NCI-H748 (cell line): ENCODE measurements around the gene SLC25A3.
A peak's percentile ranks its signal among the peaks of the same experiment; 100 is the strongest.
"Not testable (repeated sequence)": the region's sequence is repeated elsewhere in the genome, so short reads cannot be mapped to it uniquely, and the experiment has no call there.

ENCODE experiments used
- DNase-seq: peaks from one replicate; lab custom pipeline; 2025; ENCODE audit not compliant: unreplicated experiment; lab: John Stamatoyannopoulos, UW

Gene SLC25A3

DNA sequence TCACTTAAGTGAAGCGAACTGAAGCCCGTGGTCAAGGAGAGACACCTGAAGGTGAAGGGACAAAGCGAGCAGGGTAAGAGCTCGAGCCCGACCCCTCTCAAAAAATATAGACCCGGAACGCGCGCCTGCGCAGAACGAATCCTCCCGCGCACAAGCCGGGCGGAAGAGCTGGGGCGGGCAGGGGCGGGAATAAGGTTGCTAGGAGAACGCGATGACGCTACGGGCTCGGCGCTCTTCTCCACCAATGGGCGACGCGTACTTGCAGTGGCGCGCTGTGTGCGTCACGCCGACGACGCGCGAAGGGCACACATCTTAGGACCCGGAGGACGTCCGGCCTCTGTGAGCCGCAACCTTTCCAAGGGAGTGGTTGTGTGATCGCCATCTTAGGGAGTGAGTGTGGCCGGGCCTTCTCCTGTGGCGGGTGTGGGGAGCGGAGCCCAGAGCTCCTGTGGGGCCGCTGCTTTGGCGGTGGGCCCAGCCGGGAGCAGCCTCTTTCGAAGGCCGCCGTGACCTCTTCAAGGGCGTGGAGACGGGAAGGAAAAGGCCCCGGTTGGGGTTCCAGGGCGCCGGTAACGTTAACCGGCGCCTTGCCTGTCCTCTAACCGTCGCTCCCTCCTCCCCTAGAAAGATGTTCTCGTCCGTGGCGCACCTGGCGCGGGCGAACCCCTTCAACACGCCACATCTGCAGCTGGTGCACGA lies at the start of gene SLC25A3:
Gene SLC25A3, plus strand, starts transcription at position 336 of the 699 bp plus-strand sequence. Its CDS starts 293 bp downstream, at position 629.
- peak; percentile 99 for DNase-seq

DNA sequence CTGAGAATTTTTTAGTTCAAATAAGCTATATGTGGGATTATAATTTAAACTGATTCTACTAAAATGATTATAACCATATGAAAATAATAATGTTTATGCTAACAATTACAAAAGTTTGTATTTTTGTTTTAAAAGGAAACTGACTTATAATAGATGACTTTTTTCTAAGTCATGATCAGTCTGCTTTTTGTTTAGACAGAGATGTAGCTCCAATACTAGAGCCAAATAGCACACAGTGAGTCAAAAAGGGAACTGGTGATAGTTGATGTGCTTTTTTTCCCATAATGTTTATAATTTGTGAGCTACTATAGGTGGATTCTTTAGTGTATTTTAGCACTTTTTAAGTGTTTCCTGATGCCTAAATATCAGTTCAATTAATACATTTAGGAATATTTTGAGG lies 49.8 kb upstream of the SLC25A3 start:
- DNase-seq, result no peak

DNA sequence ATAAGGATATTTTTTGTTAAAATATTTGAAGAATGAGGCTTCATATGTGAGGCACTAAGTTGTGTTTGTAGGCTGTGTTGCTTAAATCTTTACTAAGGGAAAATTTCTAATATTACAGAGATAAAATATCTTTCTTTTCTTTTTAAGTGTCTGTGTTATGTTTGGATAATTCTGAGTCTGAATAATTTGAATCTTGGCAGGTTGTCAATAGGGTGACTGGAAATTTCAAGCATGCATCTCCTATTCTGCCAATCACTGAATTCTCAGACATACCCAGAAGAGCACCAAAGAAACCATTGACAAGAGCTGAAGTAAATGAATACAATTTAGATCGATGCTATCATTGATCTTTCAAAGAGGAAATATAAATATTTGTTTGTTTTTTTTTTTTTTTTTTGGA lies 48.7 kb upstream of the SLC25A3 start:
- DNase-seq, result no peak

DNA sequence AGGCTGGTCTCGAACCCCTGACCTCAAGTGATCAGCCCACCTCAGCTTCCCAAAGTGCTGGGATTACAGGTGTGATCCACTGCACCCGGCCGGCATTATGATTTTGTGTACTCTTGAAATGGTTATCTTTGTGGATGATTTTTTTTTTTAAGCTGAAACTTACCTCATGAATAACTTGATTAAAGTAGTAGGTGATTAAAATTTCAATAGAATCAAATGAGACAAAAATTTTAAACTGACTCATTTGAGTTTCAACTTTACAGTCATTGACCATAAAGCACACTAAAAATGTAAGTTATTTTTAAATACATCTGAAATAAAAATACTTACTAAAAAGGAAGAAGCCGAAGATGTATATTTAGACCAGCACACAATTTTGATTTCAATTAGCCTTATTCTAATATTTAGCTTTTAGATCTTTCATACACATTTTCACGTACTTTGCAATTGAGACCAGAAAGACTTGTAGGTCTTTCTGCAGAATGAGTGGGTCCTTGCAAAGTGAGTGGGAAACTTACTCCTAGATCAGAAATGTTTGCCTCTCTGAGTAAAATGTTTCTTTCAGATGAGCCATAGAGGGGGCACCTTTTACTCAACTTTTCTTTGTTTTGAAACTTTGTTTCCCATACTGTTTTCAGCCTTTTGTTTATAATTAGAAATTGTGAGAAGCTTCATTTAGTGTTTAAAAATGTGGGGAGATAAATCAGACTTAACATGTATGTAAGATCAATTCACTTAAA lies 43.9 kb upstream of the SLC25A3 start:
- DNase-seq, result no peak

DNA sequence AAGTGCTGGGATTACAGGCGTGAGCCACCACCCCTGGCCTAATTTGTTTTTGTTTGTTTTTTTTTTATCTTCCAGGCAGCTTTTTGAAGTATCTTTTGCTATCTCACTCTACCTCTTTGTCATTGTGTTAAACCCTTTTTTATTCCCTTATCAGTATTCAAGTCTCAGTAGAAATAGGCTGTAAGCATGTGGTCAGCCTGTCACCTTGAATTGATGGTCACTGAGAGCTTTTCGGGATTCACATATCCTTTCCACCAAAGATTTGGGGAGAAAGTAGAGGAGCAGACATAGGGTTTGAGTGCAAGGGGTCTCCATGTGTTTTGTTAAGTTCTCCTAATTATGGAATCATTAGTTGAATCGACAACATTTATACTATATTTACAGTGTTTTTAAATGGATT lies 41.7 kb upstream of the SLC25A3 start:
- DNase-seq, result no peak

DNA sequence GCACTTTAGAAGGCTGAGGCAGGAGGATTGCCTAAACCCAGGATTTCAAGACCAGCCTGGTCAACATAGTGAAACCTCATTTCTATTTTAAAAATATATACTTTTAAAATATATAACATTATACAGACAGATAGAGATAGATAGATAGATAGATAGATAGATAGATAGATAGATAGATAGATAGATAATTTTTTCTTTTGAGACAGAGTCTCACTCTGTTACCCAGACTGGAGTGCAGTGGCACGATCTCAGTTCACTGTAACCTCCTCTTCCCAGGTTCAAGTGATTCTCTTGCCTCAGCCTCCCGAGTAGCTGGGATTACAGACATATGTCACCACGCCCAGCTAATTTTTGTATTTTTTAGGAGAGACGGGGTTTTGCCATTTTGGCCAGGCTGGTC lies 35.4 kb upstream of the SLC25A3 start:
- DNase-seq, result not testable (repeated sequence)

DNA sequence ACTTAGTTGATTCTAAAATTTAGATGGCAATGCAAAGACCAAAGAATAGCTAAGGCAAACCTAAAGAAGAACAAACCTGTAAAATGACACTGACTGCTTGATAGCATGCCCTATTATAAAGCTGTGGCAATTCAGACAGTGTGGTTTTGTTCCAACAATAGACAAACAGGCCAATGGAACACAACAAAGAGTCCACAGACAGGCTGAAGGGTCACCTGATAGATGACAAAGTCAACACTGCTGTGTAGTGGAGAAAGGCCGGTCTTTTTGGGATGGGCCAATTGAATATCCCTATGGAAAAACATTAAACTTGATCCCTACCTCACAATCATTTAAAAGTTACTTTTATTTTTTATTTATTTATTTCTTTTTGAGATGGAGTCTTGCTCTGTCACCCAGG lies 33.8 kb upstream of the SLC25A3 start:
- DNase-seq, result peak; percentile 52

DNA sequence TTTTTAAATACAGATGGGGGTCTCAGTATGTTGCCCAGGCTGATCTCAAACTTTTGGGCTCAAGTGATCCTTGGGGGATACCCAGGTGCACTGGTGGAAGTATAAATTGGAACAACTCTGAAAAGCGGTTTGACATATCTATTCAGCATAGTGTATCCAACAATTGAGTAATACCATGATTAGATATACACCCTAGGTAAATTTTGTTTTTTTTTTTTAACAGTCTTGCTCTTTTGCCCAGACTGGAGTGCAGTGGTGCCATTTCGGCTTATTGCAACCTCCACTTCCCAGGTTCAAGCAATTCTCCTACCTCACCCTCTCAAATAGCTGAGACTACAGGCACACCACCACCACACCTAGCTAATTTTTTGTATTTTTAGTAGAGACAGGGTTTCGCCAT lies 31.6 kb upstream of the SLC25A3 start:
- DNase-seq, result no peak

DNA sequence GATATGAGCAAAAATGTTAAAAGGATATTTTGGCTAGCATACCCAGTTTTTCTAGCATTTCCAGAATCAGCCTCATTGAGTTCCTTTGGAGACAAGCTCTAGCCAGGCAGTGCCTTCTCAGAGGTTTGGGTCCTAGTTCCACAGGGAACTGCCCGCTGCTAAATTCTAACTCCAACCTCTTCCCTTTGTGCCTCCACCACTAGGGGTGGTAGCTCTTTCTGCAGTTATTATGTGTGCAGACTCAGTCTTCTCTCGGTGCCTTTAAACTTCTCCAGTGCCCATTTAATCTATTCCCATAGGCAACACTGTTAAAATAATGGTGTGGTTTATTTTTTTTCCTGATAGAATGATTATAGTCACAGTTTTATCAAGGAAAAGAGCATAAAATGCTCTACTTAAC lies 21.5 kb upstream of the SLC25A3 start:
- DNase-seq, result no peak

DNA sequence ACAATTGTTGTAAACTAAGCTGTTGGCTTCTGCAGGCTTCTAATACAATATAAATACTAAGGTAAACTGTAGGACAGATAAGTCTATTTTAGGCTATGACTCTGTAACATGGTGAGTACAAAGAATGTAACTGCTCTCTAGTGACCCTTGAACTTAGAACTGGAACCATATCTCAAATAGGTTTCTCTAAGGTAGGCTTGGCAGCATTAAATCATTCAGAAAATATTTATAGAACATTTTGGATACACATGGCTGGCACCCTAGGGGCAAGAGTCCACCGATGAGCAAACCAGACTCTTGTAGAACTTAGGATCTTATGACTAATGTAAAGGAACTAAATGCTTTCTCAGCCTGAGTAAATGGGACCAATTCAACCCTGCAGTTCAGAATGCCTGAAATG lies 19.4 kb upstream of the SLC25A3 start:
- DNase-seq, result no peak

DNA sequence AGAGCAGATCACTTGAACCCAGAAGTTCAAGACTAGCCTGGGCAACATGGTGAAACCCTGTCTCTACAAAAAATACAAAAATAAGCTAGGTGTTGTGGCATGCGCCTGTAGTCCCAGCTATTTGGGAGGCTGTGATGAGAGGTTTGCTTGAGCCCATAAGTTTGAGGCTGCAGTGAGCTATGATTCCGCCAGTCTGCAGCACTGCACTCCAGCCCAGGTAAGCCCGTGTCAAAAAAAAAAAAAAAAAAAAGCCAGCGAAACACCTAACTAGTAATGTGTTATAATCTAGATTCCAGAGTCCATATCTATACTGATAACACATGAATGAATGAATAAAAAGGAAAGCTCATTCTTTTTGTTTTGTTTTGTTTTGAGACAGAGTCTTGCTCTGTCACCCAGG lies 18.5 kb upstream of the SLC25A3 start:
- no peak for DNase-seq

DNA sequence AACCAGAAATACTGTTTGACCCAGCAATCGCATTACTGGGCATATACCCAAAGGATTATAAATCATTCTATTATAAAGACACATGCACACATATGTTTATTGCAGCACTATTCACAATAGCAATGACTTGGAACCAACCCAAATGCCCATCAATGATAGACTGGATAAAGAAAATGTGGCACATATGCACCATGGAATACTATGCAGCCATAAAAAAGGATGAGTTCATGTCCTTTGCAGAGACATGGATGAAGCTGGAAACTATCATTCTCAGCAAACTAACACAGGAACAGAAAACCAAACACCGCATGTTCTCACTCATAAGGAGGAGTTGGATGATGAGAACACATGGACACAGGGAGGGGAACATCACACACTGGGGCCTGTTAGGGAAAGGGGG lies 16.7 kb upstream of the SLC25A3 start:
- DNase-seq, result not testable (repeated sequence)

DNA sequence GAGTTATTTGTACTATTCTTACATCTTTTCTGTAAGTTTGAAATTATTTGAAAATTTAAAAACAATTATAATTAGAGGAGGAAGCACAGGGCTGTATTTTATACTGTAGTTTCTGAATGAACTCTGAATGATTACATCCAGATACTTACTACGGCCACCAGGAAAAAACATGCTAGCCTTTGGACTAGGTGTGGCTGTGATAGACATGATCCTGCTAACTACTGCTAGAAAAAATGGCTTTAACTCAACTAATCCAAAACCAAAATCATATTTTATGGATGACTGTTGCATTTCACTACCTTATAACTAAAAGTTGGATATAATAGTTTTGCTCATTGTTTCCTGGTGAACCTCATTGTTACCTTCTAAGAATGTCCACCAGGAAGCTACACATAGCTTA lies 15.1 kb upstream of the SLC25A3 start:
- DNase-seq, result no peak

DNA sequence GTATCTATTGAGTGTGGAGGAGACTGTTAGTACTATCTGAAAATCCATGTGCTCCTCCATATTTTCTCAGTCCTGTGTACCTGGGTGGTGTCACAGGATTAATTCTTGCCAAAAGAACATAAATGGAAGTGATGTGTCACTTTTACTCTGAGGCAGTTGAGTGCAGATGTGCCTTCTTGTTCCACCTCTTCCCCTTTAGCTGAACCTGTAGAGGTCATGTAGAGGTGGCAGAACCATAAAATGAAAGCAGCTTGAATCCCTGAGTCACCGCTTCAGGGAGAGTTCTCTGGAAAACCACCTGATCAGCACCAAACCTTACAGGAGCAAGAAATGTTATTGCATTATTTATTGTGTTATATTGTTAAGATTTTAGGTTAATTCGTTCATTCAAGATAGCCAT lies 14.7 kb upstream of the SLC25A3 start:
- DNase-seq, result no peak

DNA sequence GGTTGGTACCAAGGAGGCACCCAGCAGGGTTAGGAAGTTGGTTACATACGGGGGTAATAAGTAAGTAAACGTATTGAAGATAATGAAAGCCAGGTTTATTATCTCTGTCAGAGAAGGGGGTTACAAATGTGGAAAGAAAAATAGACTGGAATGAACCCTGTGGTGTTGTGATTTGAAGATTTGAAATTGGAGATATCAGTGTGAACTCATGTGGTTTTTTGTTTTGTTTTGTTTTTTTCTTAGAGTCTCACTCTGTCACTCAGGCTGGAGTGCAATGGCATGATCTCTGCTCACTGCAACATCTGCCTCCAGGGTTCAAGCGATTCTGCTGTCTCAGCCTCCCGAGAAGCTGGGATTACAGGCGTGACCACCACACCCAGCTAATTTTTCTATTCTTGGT lies 14.1 kb upstream of the SLC25A3 start:
- no peak for DNase-seq

DNA sequence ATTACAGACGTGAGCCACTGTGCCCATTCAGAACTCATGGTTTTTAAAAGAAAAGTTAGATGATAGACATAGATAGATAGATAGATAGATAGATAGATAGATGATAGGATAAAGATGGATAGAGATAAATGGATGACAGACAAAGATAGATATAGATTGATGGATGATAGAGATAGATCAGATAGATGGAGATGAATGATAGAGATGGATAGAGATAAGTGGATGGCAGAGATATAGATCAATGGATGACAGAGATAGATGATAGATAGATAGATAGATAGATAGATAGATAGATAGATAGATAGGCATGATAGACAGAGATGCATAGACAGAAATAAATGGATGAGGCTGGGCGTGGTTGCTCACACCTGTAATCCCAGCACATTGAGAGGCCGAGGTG lies 13.7 kb upstream of the SLC25A3 start:
- no peak for DNase-seq

DNA sequence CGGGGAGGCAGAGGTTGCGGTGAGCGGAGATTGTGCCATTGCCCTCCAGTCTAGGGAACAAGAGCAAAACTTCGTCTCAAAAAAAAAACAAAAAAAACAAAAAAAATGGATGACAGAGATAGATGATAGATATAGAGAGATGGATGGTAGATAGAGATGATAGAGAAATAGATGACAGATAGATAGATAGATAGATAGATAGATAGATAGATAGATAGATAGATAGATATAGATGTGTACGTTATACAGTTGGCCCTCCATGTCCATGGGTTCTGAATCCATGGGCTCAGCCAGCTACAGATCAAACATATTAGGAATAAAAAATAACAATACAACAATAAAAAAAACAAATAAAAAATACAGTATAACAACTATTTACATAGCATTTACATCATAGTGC lies 12.8 kb upstream of the SLC25A3 start:
- no peak for DNase-seq

DNA sequence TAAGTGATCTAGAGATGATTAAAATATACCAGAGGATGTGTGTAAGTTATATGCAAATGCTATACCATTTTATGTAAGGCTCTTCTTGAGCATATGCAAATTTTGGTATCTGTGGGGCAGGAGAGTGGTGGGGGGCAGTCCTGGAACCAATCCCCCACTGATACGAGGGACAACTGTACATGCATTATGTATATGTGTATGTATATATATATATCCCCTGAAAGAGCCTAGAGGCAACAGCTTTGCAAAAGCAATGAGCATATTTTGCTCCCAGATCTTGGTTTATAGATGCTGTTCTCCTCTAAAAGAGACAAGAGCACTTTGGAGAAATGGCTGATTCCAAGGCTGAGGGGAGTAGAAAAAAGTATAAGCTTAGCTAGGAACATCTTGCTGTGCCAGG lies 12.4 kb upstream of the SLC25A3 start:
- DNase-seq, result no peak

DNA sequence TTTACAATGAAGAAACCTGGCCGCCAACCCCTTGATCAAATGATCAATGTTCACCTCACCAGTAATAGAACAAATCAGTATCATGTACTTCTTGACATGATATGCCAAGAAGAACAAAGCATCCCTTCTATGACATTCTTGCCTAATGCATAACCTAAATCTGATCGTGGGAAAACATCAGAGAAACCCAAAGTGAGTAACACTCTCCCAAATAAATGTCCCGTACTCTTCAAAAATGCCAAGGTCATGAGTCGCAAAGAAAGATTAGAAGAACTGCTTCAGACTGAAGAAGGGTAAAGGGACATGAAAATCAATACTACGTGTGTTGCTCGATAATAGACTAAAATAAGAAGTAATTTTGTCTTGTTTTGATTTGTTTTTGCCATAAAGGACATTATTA lies 11.4 kb upstream of the SLC25A3 start:
- DNase-seq, result no peak

DNA sequence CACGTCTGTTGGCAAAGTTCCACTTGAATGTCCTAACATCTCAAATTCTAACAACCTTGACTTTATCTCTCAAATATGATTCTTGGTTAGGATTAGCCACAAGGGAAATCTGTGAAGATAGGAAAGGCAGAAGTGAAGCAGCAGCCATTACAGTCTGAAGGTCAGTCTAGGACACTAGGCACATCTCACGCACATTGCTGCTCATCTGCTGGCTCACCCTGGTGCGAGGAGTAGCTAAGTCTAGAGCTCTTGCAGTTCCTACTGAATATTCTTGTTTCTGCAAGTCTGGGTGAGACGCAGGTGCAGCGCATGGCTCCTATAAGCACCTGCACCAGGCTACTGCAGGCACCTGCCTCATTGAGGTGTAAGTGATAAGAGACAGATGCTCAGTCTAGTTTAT lies 6.4 kb upstream of the SLC25A3 start:
- peak; percentile 17 for DNase-seq

DNA sequence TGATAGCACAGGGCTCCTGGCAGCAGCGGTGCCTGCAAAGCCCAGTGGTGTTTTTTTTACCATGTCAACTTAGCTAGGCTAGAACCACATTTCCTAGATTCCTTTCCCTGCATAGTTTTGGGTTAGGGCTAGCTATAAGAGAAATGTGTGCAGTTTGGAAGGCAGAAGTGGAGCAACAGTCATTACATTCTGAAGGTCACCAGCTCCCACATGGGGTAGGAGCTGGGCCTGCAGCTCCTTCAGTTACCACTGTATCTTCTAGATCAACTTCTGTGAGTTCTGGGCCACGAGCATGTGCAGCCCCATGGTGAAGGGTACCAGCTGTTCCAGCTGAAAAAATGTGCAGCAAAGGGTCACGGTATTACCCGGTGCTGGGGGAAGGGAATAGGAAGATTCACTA lies 2.3 kb upstream of the SLC25A3 start:
- DNase-seq, result no peak

DNA sequence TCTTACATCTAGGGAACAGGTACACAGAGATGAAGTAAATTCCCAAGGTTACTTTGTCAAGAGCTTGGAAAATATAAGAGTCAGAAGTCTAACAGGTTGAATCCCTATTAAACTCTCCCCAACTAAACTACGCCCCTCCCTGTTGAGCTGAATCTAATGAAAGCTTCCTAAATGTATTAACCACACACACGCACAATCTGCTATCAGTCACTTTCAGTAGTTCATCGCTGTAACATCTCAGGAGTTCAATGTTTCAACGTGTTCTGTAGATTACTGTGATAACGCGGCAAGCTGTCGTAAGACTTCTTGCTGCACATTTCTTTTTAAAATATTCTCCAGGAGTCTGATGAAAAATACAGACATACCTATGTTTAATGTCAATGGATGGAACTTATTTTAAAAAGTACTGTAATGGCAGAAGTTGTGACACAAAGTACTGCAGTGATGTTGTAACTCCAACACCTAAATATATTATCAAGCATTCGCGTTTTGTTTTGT lies 612 bp upstream of the SLC25A3 start:
- peak; percentile 29 for DNase-seq
